Pons (tissue), 1 donor: ENCODE results near the gene TMPRSS4.
"Not testable (repeated sequence)": the region's sequence is repeated elsewhere in the genome, so short reads cannot be mapped to it uniquely, and the experiment has no call there.

ENCODE experiments used
- DNase-seq: peaks from one replicate; pipeline ENCODE4 v3.0.0-alpha.2; 2016; ENCODE audit warnings: low spot score

TMPRSS4 gene

GRCh38 chr11:118056806-118057205, 20.1 kb upstream of the TMPRSS4 start:
- no peak for DNase-seq

GRCh38 chr11:118057251-118058145, 19.4 kb upstream of the TMPRSS4 start:
- DNase-seq = no peak

- no peak for DNase-seq
Observed at GRCh38 chr11:118058311-118059245, 18.3 kb upstream of the TMPRSS4 start.

DNA sequence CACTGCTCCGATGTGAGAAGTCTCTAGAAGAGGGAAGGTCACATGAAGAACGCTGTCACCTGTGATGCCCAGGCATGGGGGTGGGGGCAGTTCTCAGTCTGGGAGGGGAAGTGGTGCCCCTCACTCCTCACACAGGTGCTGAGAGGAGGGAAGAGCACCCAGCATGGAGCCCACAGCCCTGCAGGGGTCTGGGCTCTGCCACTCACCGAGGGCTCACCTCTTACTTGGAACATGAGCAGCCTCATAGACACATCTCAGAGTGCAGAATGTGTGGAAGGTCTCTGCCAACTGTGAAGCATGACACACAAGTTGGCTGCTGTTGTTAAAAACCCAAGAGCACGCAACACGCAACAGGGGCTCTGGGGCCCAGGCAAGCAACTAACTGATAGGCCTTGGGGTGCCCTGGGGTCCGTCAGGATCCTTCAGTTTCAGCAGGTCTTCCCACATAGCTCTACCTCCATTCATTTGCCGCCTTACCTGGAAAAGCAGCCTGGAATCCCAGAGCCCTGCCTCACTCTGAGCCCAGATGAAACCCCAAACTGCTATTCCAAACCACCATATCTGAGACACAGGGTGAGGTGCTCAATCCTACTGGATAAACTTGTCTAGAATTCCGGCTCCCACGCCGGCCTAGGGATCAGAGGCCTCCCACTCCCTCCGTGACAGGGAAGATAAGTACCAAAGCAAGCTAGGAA, 17.5 kb upstream of the TMPRSS4 start:
- no peak for DNase-seq

DNA sequence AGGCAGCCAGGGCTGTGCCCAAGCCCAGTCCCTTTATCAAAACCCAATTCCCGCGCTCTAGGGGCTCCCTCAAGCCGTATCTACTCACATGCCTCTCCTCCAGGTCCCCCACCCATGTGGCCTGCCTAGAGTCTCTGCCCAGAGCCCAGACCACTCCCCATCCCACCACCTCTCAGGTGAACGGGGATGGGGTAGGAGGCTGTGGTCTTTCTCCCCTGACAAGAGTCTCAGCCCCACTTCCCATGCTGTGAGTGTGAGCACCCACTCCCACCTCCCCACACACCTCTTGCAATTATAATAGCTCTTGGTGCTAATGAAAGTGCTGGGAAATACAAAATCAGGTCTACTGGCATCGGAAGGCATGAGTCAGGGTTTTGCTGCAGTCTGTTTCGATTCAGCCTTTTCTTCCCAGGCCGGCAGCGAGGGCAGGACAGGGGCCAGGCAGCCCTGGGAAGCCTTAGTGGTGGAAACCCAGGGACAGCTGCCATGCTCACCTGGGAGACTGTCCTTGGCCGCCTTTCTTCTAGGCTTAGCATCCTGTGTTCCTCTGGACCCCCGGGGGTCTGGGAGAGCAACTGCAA, 16.7 kb upstream of the TMPRSS4 start:
- no peak for DNase-seq

DNA sequence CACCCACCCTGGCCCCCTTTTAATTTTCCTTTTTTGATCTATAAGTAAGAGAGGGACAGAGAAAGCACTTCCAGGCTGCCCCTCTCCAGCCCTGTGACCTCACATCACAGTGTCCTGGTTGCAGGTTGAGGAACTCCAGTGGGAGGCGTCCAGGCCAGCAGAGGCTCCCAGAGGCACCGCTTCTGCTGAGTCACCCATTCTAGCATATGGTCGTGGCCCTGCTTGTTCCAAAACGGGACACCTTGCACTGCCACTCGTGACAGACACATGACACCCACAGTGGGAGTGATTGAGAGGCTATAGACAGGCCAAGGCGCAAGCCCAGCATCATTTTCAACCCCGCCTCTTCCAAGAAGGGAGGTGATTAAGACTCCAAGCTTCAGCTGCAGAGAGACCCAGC, 16.0 kb upstream of the TMPRSS4 start:
- DNase-seq = no peak

DNA sequence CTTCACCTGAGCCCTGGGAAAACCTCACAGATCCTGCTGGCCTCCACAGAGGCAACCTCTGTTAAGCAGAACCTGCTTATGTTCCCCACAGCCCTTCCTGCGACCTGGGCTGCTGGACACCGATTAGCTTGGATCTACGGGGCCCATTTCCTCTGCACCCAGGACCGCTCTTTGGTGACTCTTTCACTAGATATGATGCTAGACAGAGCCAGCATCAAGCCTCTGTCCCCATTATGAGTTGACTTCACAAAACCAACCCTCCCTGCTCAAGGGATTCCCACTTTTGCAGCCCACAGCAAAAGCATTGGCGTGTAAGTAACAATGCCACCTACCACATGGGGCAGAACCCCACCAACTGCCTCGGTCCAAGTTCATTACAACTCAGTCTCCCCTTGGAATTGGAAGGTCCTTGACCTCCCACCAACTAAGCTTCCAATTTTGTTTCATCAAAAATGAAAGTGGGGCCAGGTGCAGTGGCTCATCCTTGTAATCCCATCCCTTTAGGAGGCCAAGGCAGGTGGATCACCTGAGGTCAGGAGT, 15.2 kb upstream of the TMPRSS4 start:
- no peak for DNase-seq

- not testable (repeated sequence) for DNase-seq
Observed at GRCh38 chr11:118062181-118062580, 14.7 kb upstream of the TMPRSS4 start.

GRCh38 chr11:118062631-118063030, 14.2 kb upstream of the TMPRSS4 start:
- DNase-seq = not testable (repeated sequence)

DNA sequence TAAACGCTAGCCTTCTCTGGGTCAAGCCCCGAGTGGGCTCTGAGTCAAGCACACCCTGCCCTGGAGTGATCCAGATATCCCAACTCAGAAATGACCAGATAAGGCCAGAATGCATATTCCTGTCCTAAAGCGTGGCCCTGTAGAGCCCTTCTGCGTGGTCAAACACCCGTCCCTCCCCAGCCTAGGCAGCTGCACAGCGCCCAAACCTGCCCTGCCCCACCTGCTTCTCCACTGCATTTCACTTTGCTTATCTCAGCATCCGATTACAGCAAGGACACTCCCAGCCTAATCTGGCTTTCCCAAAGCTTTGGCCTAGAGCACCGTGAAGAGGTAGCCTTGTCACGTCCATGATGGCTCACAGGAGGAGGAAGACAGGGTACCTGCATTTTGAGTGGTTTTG, 11.9 kb upstream of the TMPRSS4 start:
- no peak for DNase-seq

DNA sequence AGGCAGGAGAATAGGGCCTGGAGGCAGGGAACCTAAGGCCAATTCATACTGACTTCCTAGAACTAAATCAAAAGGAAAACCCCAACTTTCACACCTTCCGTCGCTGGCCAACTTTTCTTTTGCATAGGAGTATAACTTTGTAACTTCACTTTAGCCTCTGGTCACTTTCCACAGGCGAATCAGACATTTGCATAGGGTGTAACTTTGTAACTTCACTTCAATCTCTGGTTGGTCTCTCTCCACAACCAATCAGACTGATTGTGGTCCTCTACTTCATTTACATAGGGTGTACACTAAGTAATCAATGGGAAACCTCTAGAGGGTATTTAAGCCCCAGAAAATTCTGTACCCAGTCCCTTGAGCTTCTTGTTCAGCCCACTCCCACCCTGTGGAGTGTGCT, 11.5 kb upstream of the TMPRSS4 start:
- DNase-seq = no peak

GRCh38 chr11:118067006-118067405, 9.9 kb upstream of the TMPRSS4 start:
- DNase-seq = no peak

- peak; percentile 73 for DNase-seq
Observed at GRCh38 chr11:118068206-118068944, 8.5 kb upstream of the TMPRSS4 start.

- no peak for DNase-seq
Observed at GRCh38 chr11:118068945-118069612, 7.8 kb upstream of the TMPRSS4 start.

GRCh38 chr11:118071416-118072030, 5.4 kb upstream of the TMPRSS4 start:
- no peak for DNase-seq

DNA sequence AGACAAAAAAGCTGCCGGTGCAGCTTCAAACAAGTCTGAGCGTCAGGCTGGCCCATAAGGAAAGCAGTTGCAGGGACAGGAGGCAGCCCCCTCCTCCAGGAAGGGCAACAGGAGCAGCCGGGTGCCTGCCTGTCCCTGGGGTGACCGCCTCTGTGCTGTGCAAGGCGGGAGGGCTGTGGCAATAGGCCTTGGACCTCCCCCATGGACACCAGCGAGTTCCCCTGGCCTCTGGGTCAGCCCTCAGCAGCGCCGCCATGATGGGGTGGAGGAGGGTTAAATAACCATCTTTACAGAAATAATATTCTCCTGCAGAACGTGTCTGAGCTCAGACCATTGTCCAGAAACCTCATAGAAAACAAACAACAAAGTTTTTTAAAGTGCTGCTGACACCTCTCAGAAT, 3.3 kb upstream of the TMPRSS4 start:
- DNase-seq = no peak

DNA sequence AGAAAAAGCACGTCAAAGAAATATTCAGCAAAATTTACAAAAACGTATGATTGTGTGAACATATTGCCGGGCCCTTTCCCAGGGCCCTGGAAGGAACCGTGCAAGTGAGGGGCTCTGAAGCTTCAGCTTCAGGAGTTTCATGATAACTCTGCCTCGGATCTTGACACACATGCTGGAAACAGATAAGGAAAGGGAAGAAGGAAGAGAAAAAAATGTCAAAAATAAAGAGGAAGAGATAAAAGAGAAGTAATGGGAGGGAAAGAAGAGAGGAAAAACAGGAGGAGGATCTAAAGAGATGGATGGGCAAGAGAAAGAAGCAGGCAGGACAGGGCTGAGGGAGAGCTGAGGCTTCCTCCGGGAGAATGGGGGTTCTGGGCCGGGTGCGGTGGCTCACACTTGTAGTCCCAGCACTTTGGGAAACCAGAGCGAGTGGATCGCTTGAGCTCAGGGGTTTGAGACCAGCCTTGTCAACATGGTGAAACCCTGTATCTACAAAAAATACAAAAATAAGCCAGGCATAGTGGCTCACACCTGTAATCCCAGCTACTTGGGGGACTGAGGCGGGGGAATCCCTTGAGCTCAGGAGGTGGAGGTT, 2.7 kb upstream of the TMPRSS4 start:
- DNase-seq = no peak

DNA sequence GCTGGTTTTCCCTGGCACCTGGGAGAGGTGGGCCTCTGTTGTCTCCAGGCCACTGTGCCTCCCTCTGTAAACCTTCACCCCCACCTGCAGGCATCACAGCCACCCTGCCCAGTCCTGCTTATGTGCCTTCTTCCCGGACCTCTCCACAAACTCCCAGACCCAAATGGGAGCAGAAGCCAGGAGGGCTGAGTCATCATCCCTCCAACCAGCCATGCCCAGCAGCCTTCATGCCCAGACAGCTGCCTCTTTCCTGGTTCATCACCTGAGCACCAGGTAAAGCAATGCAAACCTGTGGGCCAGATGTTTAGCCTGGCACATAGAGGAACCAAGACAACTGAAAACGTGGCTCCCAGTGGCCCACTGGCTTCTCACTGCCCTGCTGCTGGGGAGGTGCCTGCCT, 2.1 kb upstream of the TMPRSS4 start:
- no peak for DNase-seq

- no peak for DNase-seq
Observed at GRCh38 chr11:118078911-118079411, 2.1 kb downstream of the TMPRSS4 start.
